ENCODE data around the gene LMNTD2.

GRCh38 chr11:584287-584686, 23.7 kb upstream of the LMNTD2 start:
- no peak for TF ChIP-seq POLR2AphosphoS5 (IDR thresholded peaks at IDR 0.05; ENCODE audit: borderline replicate concordance, low read depth, low read length)
- no peak for TF ChIP-seq EZH2 (IDR thresholded peaks at IDR 0.05)
